GM20000 (cell line): ENCODE results near the gene ADAMTS7.
"Not testable (repeated sequence)": the region's sequence is repeated elsewhere in the genome, so short reads cannot be mapped to it uniquely, and the experiment has no call there.

Source experiments
- DNase-seq: peaks from one replicate; pipeline ENCODE4 v3.0.0; 2012; ENCODE audit warnings: low spot score
- CTCF ChIP-seq: IDR thresholded peaks from 2 replicates; pipeline ENCODE4 v1.5.1; 2012; ENCODE audit warnings: mild to moderate bottlenecking, control low read depth; ENCODE audit errors: extremely low read depth, missing control alignments

Gene ADAMTS7

GRCh38 chr15:78810362-78811123 is 721 bp downstream of the ADAMTS7 start:
- peak; percentile 73 for DNase-seq
- TF ChIP-seq CTCF = no peak

- DNase-seq = no peak
- no peak for TF ChIP-seq CTCF
These were observed 1.3 kb downstream of the ADAMTS7 start for GRCh38 chr15:78810003-78810361.

- peak; percentile 74 for DNase-seq
- TF ChIP-seq CTCF = peak; percentile 34
These were observed 2.7 kb downstream of the ADAMTS7 start for GRCh38 chr15:78808550-78808949.

- DNase-seq = no peak
- no peak for TF ChIP-seq CTCF
These were observed 3.9 kb downstream of the ADAMTS7 start for GRCh38 chr15:78807359-78807758.

- TF ChIP-seq CTCF = no peak
- DNase-seq = no peak
These were observed 6.9 kb downstream of the ADAMTS7 start for GRCh38 chr15:78804391-78804792.

GRCh38 chr15:78800806-78801205 is 10.5 kb downstream of the ADAMTS7 start:
- no peak for TF ChIP-seq CTCF
- DNase-seq = no peak

GRCh38 chr15:78800189-78800588 is 11.1 kb downstream of the ADAMTS7 start:
- DNase-seq = no peak
- no peak for TF ChIP-seq CTCF

GRCh38 chr15:78799102-78799501 is 12.2 kb downstream of the ADAMTS7 start:
- DNase-seq = not testable (repeated sequence)

GRCh38 chr15:78798355-78798754 is 12.9 kb downstream of the ADAMTS7 start:
- not testable (repeated sequence) for DNase-seq
